ENCODE measurements around the gene EPHB4. TPM values are rescaled to one million over a fixed set of nuclear protein-coding genes. Genes with fewer than 3 reads are reported as not detected.
A peak's percentile ranks its signal among the peaks of the same experiment; 100 is the strongest.

Gene EPHB4
- total RNA-seq, 1 experiment from 2014 or later = 135 TPM

DNA sequence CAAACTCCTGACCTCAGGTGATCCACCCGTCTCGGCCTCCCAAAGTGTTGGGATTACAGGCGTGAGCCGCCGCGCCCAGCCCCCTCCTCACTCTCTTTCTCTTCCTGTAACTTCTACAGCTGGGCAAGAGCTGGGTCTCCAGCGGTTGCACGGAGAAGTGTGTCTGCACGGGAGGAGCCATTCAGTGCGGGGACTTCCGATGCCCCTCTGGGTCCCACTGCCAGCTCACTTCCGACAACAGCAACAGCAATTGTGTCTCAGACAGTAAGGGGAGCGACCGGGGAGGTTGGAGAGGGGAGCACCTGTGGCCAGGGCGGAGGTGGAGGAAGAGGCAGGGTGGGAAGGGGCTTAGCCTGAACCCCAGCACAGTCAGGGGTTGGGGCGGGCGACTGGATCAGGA lies 41.4 kb downstream of the EPHB4 start:
- Mint-ChIP-seq H3K27me3 (ENCODE audit: low read depth) (peaks cover 4% of the 10 kb centered on the region), H3K9me3 (peaks cover 10% of the 10 kb centered on the region in 2 experiments), H3K4me1 (peaks cover 6 to 19% of the 10 kb centered on the region in 2 experiments), H3K4me3 (peak overlapping the region in 1 of 2 experiments; percentile 21; a peak in 1 of 5 replicates), H3K36me3 (ENCODE audit: insufficient read depth in 1 of 3, low read depth in 3 of 3) (peaks cover 0 to 5% (median 2%) of the 10 kb centered on the region in 3 experiments; a peak in 3 of 7 replicates), H3K27ac (peak overlapping the region; percentile 68 to 86 (median 83); a peak in 4 of 7 replicates)
- Histone ChIP-seq H3K27me3 (ENCODE audit: insufficient read depth, low read length) (no peaks in the 10 kb centered on the region), H2BK15ac (ENCODE audit: low read depth, low read length) (no peak overlapping the region), H3K18ac (ENCODE audit: insufficient read length, low read depth, low read length) (no peak overlapping the region), H3K79me2 (ENCODE audit: insufficient read depth, low read length) (no peaks in the 10 kb centered on the region), H3K56ac (ENCODE audit: insufficient read length, low read depth, low read length) (no peak overlapping the region), H4K20me1 (ENCODE audit: control insufficient read depth, insufficient read depth, insufficient read length) (no peaks in the 10 kb centered on the region), H2BK20ac (ENCODE audit: low read depth, low read length, poor library complexity, severe bottlenecking) (no peak overlapping the region), H3K27ac (ENCODE audit: insufficient read length, low read depth, low read length) (no peak overlapping the region), H3K79me1 (ENCODE audit: insufficient read depth, low read depth, low read length, poor library complexity, severe bottlenecking) (no peaks in the 10 kb centered on the region), H3K23ac (ENCODE audit: insufficient read length, low read depth, low read length) (no peak overlapping the region), H3K4me1 (ENCODE audit: insufficient read depth, low read length) (no peaks in the 10 kb centered on the region), H2BK5ac (ENCODE audit: insufficient read length, low read length) (no peak overlapping the region), H2BK12ac (ENCODE audit: insufficient read length, low read depth, low read length) (no peak overlapping the region), H3T11ph (ENCODE audit: low read length) (no peak overlapping the region), H3K9ac (ENCODE audit: extremely low read depth, insufficient read length, low read length) (no peak overlapping the region), H4K5ac (ENCODE audit: insufficient read length, low read depth, low read length) (no peak overlapping the region), H3K4me2 (ENCODE audit: insufficient read depth, insufficient read length, low read length) (no peak overlapping the region), H3K4ac (ENCODE audit: low read depth, low read length) (no peak overlapping the region), H2BK120ac (ENCODE audit: low read depth, low read length, poor library complexity, severe bottlenecking) (no peak overlapping the region), H2AFZ (ENCODE audit: low read length) (no peak overlapping the region), H3K23me2 (ENCODE audit: insufficient read length, low read depth, low read length, poor library complexity, severe bottlenecking) (no peaks in the 10 kb centered on the region), H3K9me3 (ENCODE audit: control insufficient read depth, low read depth, low read length) (no peaks in the 10 kb centered on the region), H3K14ac (ENCODE audit: insufficient read depth, low read length) (no peak overlapping the region), H4K91ac (ENCODE audit: insufficient read length, low read depth, low read length) (no peak overlapping the region), H2AK5ac (ENCODE audit: insufficient read length, low read length) (no peak overlapping the region), H4K8ac (replicated peaks; ENCODE audit: insufficient read length, low read depth, low read length) (no peak overlapping the region)
- WGBS (ENCODE audit: extremely low coverage, insufficient read length, low lambda C conversion rate) = no CpG with 5 or more reads among the region's 17 CpGs
- peak; percentile 58 for DNase-seq
- TF ChIP-seq, protein P1, sequence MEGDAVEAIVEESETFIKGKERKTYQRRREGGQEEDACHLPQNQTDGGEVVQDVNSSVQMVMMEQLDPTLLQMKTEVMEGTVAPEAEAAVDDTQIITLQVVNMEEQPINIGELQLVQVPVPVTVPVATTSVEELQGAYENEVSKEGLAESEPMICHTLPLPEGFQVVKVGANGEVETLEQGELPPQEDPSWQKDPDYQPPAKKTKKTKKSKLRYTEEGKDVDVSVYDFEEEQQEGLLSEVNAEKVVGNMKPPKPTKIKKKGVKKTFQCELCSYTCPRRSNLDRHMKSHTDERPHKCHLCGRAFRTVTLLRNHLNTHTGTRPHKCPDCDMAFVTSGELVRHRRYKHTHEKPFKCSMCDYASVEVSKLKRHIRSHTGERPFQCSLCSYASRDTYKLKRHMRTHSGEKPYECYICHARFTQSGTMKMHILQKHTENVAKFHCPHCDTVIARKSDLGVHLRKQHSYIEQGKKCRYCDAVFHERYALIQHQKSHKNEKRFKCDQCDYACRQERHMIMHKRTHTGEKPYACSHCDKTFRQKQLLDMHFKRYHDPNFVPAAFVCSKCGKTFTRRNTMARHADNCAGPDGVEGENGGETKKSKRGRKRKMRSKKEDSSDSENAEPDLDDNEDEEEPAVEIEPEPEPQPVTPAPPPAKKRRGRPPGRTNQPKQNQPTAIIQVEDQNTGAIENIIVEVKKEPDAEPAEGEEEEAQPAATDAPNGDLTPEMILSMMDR (conservative IDR thresholded peaks at IDR 0.05) = no peak; the same call in 2 of the 3 replicates
